Stimulated activated CD8-positive, alpha-beta memory T cell treated with anti-CD3 and anti-CD28 coated beads, Interleukin-12 subunit alpha, Interleukin-12 subunit beta, amount 100 ng/mL, for 1 hour (primary cell): Measurements from ENCODE around the gene ARFRP1.

ENCODE experiments used
- DNase-seq: peaks from one replicate; pipeline ENCODE4 v3.0.0-alpha.2; 2020; ENCODE audit warnings: low read depth

The ARFRP1 gene

GRCh38 chr20:63690898-63691710 is 16.7 kb downstream of the ARFRP1 start:
- DNase-seq: no peak

DNA sequence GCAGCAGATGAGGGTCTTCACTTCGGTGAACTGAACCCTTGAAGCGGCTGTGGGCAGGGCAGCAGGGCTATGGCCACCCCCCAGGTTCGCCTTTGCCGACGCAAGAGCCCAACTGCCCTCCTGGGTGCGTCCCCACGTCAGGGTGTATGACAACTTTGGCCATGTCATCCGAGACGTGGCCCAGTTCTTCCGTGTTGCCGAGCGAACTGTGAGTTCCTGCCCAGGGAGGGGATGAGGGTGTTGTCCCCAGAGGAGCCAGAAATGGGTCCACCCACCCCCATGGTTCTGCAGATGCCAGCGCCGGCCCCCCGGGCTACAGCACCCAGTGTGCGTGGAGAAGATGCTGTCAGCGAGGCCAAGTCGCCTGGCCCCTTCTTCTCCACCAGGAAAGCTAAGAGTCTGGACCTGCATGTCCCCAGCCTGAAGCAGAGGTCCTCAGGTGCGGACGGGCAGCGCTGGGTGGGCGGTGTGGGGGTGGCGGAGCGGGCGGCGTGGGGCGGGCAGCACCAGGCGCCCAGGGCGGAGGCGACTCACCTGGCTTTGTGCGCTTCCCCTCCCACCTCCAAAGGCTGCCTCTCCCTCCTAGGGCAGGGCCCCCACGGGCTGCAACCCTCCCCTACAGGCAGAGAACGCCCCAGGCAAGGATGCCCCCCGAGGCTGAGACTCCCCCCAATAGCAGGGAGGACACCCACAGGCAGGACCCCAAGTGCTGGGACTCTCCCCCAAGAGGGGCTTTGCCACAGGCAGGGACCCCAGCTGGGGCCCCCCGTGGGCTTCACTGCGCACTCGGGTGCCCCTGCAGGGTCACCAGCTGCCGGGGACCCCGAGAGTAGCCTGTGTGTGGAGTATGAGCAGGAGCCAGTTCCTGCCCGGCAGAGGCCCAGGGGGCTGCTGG is 17.5 kb downstream of the ARFRP1 start:
- no peak for DNase-seq

DNA sequence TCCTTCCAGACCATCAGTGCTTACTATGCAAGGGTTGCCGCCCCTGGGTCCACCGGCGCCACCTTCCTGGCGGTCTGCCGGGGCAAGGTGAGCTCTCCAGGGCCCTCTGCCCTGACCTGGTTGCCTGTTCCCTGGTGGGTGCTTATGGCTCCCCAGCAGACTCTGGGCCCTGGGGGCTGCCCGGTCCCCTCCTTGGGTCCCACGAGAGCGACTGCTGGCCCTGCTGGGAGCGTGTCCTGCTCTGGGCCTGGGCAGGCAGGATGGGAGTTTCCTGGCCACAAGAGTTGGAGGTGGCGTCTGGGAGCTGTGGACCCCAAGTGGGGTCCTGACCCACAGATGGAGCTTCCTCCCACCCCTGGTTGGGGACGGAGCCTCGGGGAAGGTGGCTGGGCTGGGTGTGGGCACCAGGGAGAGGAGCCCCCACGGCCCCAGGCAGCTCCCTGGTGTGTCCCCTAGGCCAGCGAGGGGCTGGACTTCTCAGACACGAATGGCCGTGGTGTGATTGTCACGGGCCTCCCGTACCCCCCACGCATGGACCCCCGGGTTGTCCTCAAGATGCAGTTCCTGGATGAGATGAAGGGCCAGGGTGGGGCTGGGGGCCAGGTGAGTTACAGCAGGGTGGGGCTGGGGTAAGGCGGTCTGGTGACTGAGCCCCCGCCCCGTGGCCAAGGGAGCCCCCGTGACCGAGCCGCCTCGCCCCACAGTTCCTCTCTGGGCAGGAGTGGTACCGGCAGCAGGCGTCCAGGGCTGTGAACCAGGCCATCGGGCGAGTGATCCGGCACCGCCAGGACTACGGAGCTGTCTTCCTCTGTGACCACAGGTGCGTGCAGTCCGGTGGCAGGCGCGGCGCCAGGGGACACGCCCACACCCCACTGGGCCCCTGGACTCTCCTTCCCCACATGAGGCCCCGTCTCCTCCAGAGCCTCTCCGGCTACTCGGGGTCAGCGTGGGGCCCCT is 18.5 kb downstream of the ARFRP1 start:
- no peak for DNase-seq

DNA sequence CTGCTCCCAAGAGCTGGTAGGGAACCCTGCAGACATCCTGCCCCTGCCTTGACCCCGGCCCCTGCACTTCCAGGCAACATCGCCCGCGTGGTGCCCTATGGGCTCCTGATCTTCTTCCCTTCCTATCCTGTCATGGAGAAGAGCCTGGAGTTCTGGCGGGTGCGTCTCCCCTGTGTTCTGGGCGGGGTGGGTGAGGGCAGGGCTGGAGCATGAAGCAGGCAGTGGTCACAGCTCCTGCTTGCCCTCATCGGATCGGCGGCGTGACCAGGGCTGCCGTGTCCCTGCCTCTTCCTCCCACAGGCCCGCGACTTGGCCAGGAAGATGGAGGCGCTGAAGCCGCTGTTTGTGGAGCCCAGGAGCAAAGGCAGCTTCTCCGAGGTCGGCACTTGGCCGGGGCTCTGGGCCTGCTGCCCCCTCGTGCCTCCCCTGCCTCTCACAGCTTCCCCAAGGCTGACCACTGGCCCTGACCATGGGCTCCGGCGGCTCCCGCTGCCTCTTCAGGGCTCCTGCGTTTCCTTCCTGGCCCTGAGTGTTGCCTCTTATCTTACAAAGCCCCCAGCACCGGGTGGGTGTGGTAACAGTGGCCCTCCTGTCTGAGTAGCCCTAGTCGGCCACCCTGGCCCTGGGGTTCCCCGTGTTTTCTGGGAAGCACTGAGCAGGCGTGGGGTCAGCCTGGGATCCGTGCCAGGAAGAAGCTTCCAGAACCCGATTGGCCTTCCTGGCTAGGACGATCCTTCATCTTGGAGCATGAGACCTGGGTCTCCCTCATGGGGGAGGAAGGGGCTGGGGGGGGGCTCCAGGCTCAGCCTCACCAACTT is 19.3 kb downstream of the ARFRP1 start:
- DNase-seq: no peak

DNA sequence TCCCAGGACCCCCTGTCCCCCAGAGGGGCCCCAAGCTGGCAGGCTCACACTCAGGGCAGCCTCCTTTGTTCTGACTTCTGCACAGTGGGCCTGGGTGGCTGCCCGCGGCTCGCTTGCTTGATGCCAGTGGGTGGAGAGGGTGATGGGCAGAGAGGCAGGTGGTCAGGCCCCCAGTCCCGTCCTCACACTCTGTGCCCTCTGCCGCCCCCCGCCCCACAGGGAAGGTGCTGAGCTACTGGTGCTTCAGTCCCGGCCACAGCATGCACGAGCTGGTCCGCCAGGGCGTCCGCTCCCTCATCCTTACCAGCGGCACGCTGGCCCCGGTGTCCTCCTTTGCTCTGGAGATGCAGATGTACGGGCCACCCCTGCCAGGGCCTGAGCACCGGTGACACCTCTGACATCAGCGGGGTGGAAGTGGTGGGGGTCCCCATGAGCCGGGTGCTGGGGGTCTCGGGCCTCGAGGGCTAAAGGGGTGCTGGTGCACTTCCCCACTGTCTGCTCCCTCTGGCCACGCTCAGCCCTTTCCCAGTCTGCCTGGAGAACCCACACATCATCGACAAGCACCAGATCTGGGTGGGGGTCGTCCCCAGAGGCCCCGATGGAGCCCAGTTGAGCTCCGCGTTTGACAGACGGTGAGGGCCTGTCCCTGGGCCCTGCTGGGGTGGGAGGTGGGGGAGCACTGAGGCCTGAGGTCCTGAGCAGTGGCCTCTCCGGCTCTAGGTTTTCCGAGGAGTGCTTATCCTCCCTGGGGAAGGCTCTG is 20.2 kb downstream of the ARFRP1 start:
- DNase-seq: no peak

DNA sequence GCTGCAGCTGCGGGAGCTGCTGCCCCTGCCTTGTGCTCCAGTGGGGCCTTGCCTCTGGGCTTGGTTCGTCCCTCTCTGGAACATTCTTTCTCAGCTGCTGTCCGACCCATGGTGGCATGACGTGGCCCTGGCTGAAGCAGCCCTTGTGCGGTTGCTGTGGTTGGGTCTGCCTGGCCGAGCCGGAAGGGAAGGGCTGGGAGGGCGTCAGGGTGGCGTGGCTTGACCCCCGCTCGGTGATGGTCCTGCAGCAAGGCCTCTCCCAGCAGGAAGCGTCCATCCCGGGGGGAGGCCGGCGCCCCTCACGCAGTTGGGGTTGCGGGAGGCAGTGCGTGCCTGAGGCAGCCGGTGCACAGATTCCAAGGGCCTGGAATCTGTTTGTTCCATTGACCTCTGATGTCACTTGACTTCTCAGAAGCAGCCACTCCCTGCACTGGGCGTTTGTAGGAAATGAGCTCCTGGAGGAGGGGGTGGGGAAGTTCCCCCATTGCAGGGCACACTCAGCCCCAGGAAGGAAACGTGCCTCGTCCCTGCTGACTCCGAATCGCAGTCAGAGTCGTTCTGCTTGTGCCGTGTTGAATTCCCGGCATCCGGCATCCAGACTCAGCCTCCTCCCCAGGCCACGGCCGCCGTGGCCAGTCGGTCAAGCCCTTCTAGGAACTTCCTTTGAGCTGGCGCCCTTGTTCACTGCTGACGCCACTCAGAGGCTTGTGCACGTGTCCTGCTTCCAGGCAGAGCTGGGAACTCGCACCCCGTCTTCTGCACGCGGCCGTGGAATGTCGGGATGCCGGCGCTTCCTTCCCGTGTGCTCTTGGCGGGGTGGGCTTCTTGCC is 21.1 kb downstream of the ARFRP1 start:
- DNase-seq: no peak

DNA sequence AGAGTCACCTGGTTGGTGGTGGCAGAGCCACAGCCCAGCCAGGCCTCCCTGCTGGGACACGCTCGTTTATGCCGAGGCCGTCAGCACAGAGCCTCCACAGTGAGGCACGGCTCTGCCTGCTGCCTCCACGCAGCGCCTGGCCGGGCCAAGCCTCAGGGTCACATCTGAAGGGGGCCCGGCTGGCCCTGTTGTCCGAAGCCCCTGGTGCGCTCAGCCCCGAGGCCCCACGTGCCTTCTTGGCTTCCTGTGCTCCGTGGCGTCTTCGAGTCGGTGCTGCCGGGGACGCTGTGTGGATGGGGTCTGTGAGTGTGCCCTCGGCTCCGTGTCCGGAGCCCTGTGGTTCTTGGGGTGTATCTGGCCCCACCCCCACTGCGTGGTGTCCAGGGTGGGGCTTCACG is 21.7 kb downstream of the ARFRP1 start:
- no peak for DNase-seq

DNA sequence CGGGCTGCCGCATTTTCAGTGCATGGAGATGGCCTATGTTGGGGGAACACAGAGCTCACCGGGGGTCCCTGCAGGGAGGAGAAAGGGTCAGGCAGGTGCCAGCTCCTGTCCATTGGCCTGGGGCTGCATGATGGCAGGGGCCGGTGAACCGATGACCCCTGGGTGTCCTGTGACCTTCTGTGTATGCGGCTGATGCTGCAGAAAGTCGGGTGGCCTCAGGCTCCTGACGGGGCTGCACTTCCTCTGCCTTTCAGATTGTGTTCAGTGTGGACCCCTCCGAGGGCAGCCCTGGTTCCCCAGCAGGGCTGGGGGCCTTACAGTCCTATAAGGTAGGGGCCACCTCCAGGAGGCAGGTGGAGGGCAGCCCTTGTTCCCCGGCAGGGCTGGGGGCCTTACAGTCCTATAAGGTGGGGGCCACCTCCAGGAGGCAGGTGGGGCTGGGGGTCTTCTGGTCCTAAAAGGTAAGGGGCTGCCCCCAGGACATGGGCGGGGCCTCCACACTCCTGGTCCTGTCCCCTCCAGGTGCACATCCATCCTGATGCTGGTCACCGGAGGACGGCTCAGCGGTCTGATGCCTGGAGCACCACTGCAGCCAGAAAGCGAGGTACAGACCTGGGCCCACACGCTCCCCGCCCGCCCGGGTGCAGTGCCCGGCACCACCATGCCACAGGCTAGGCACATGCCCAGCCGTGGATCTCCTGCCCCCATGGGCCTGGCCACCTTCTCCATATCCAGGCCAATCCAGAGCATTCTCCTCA is 22.3 kb downstream of the ARFRP1 start:
- no peak for DNase-seq

- no peak for DNase-seq
Measured at GRCh38 chr20:63682384-63683139, 25.2 kb downstream of the ARFRP1 start.

GRCh38 chr20:63681609-63682142 is 26.1 kb downstream of the ARFRP1 start:
- DNase-seq: no peak

- DNase-seq: no peak
Measured at GRCh38 chr20:63680857-63681608, 26.7 kb downstream of the ARFRP1 start.

GRCh38 chr20:63680427-63680826 is 27.3 kb downstream of the ARFRP1 start:
- no peak for DNase-seq

- DNase-seq: no peak
Measured at GRCh38 chr20:63679799-63680305, 27.9 kb downstream of the ARFRP1 start.

DNA sequence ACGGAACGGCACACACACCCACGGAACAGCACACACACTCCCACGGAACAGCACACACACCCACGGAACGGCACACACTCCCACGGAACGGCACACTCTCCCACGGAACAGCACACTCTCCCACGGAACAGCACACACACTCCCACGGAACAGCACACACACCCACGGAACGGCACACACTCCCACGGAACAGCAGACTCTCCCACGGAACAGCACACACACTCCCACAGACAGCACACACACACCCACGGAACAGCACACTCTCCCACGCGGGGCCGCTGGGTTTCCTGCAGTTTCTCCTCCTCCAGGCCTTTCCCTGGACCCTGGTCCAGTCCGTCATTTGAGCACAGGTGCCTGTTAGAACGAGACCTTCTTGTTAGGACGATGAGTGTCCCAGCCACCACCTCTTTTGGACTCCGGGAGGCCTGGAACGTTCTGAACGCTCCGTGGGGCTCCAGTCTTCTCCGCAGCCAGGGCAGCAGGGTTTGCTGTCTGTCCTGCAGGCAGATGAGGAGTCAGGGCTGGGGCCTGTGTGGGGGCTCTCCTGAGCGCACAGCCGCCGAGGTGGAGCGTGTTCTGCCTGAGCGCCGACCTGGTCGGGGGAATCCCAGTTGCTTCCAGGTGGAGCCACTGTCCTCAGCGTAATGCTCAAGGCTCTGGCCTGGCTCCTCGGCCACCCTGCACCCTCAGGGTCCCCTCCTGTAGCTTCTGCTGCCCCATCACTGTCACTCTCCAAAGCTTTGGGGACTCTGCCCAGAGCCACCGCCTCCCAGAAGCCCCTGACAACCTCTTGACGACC is 28.9 kb downstream of the ARFRP1 start:
- no peak for DNase-seq

DNA sequence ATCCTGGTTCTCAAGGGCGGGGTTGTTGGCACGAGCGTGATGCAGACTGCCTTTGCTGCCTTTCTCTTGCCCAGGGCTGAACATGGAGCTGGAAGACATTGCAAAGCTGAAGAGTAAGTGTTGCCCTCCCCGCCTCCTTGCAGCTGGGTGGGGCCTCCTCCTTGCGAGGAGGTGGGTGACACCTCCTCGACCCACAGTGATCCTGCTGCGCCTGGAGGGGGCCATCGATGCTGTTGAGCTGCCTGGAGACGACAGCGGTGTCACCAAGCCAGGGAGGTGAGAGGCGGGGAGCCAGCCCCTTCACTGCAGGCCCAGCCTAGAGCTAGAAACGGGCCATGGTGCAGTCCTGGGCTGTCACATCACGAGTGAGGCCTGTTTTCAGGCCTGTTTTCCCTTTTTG is 29.7 kb downstream of the ARFRP1 start:
- no peak for DNase-seq
